Activated CD4-positive, alpha-beta T cell treated with anti-CD3 and anti-CD28 coated beads, Interleukin-2, amount 10 ng/mL, durations not matched to agents 24 days and 14 days (primary cell): Measurements from ENCODE around the gene FHL3. TPM values are rescaled to one million over a fixed set of nuclear protein-coding genes. Genes with fewer than 3 reads are reported as not detected.
"Not testable (repeated sequence)": the region's sequence is repeated elsewhere in the genome, so short reads cannot be mapped to it uniquely, and the experiment has no call there.

ENCODE experiments used
- DNase-seq: peaks from one replicate; pipeline ENCODE4 v3.0.0; 2022
- H3K27ac Mint-ChIP-seq: one replicate; pipeline ENCODE4 v1.8.0; 2022; ENCODE audit warnings: mild to moderate bottlenecking, mixed read lengths
- H3K27me3 Mint-ChIP-seq: one replicate; pipeline ENCODE4 v1.8.0; 2022; ENCODE audit warnings: mixed read lengths
- H3K36me3 Mint-ChIP-seq: one replicate; pipeline ENCODE4 v1.8.0; 2022; ENCODE audit warnings: low read depth, mild to moderate bottlenecking, mixed read lengths
- H3K4me1 Mint-ChIP-seq: one replicate; pipeline ENCODE4 v1.8.0; 2021; ENCODE audit warnings: mixed read lengths
- H3K4me3 Mint-ChIP-seq: one replicate; pipeline ENCODE4 v1.8.0; 2022; ENCODE audit warnings: mild to moderate bottlenecking, moderate library complexity, mixed read lengths
- H3K9me3 Mint-ChIP-seq: one replicate; pipeline ENCODE4 v1.8.0; 2021; ENCODE audit warnings: mixed read lengths
- intact Hi-C: fragments of 100-400 bp; cut with micrococcal nuclease; formaldehyde crosslinking; loops from one replicate; pipeline ENCODE4 v1.15.1; 2023
- total RNA-seq: library from RNA; stranded (reverse); gene quantifications from 2 replicates; pipeline ENCODE4 v1.2.3, GENCODE V29; 2022

Gene FHL3
- total RNA-seq, 1 donor from 2014 or later: 41.9 TPM

DNA sequence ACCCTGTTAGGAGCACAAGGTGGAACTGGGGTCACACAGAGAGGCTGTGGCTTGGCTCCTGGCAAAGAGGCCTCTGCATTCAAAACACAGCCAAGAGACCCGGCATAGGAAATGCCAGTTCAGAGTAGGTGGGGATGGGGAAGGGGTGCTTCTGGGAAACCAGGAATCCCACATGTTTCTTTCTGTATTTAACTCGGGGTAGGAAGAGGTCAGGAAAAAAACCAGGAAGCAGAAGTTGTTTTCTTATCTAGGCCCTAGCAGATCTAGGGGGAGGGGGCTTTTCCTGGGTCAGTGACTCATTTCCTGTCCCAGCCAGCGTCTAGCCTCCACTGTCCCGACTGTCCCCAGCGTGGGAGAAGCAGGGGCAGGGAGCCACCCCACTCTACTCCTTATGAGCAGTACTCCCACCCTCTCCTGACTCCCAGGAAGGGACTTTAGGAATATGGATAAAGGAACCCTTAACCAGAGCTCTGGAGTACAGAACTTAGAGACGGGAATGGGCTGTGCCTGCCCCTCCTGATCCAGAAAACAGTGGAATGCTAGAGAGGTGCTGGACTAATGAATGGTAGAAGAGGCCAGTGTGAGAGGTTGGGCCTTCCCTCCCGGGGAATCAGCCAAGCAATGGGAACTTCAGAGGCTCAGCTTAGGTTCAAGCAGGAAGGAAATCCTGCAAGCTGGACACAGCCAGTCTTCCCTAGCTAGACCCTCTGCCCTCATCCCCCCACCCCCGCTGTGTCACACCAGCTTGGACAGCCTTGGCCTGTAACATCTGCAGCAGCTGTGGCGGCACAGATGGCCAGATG lies 5.7 kb downstream of the FHL3 start:
- H3K36me3 Mint-ChIP-seq: peaks cover 53% of the 10 kb centered on the region
- peak overlapping the region; percentile 79 for H3K4me3 Mint-ChIP-seq
- H3K9me3 Mint-ChIP-seq: no peaks in the 10 kb centered on the region
- H3K4me1 Mint-ChIP-seq: peaks cover 63% of the 10 kb centered on the region
- DNase-seq: no peak
- H3K27ac Mint-ChIP-seq: peak overlapping the region; percentile 92
- no peaks in the 10 kb centered on the region for H3K27me3 Mint-ChIP-seq
- intact Hi-C loops: loop anchor here (5.0 to 10.0 kb wide), 2 partner anchors 67 to 305 kb away; partner anchors contain the start of gene CDCA8

DNA sequence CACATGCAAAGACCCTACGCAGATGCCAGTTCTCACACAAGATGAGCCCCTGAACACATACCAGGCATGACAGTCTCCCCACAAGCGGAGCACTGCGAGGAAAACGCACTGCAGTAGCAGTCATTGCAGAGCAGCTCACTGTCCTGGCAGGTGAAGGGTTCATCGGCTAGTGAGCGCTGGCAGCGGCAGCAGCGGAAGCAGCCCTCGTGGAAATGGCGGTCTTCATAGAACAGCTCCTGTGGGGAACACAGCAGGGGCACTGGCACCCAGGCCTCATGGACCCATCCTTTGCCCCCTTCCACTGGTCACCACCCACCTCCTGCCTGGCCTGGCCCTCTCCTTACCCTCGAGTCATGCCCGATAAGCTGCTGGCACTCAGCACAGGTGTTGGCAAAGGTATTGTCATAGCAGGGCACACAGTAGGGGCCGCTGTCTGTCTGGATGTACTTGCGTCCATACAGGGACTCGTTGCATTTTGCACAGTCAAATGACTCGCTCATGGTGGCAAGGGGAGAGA lies 6.3 kb downstream of the FHL3 start:
- Mint-ChIP-seq H3K4me1 (peaks cover 60% of the 10 kb centered on the region), H3K27me3 (no peaks in the 10 kb centered on the region), H3K4me3 (peak overlapping the region; percentile 79), H3K27ac (peak overlapping the region; percentile 92), H3K9me3 (no peaks in the 10 kb centered on the region), H3K36me3 (peaks cover 48% of the 10 kb centered on the region)
- no peak for DNase-seq
- intact Hi-C loops: loop anchor here (5.0 to 10.0 kb wide), 2 partner anchors 67 to 304 kb away; partner anchors contain the start of gene CDCA8

DNA sequence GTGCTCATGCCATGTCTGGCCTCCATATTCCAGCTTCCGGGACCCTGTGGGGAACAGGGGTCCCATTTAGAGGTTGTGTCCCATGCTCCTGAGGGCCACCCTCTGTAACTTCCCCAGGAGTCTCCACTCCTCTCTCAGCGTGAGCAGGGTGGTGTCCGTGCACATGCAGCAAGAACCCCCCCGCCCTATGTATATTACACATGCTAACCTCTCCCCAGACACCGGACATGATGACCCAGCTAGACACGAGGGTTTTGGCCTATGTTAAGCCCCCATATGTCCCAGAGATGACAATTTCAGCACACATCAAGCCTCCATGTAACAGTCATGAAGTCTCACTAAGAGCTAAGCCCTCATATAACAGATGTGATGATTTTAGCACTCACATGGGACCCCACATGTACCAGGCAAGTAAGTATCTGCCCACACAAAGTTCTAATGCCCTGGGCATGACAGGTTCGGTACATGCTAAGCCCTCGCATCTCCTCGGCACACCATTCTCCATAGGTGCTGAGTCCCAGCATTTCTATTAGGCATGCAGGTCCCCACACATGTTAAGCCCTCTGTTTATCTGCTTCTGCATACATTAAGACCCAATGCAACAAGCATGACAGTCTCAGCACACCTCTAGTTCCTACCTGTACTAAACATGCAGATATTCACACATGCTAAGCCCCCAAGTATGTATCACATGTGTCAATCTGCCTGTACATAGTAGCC lies 7.1 kb downstream of the FHL3 start:
- Mint-ChIP-seq H3K27ac (peak overlapping the region; percentile 59), H3K36me3 (peaks cover 41% of the 10 kb centered on the region), H3K4me1 (peaks cover 53% of the 10 kb centered on the region), H3K27me3 (no peaks in the 10 kb centered on the region), H3K9me3 (no peaks in the 10 kb centered on the region), H3K4me3 (peak overlapping the region; percentile 1)
- no peak for DNase-seq
- intact Hi-C loops: loop anchor here (5.0 to 10.0 kb wide), 2 partner anchors 66 to 303 kb away; partner anchors contain the start of gene CDCA8

DNA sequence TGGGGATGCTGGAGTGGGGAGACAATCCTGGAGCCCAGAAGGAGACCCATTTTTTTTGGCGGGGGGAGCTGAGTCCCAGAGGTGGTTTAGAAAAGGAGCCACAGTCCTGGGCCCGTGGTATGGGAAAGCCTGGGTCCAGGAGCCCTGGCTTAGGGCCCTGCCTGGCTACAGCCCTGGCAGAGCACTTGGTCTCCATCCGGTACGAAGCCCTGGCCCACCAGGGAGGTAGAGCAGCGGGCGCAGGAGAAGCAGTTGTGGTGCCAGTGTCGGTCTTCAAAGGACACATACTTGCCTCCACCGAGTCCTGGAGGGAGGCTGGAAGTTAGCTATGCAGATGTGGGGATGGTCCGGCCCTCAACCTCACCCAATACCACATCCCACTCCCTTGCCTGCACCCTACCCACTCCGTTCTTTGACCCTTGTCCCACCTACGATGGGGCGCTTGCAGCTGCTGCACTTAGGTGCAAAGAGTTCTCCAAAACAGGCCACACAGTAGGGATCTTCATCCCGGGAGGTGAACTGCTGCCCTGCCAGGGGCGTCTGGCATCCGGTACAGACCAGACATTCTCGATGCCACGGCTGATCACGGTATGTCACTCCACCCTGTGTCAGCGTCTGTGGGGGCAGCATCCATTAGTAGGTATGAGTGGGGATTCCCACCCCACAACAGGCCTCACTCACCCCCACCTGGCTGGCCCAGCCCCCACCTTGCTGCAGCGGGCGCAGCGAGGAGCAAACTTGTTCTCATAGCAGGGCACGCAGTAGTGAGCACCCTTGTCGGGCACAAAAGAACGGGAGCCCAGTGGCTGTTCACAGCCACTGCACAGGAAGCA lies 7.8 kb downstream of the FHL3 start:
- Mint-ChIP-seq H3K27me3 (no peaks in the 10 kb centered on the region), H3K27ac (peak overlapping the region; percentile 41), H3K36me3 (peaks cover 40% of the 10 kb centered on the region), H3K4me3 (no peak overlapping the region), H3K4me1 (peaks cover 51% of the 10 kb centered on the region), H3K9me3 (no peaks in the 10 kb centered on the region)
- no peak for DNase-seq
- intact Hi-C loops: loop anchor here (5.0 to 10.0 kb wide), 2 partner anchors 65 to 303 kb away; partner anchors contain the start of gene CDCA8

DNA sequence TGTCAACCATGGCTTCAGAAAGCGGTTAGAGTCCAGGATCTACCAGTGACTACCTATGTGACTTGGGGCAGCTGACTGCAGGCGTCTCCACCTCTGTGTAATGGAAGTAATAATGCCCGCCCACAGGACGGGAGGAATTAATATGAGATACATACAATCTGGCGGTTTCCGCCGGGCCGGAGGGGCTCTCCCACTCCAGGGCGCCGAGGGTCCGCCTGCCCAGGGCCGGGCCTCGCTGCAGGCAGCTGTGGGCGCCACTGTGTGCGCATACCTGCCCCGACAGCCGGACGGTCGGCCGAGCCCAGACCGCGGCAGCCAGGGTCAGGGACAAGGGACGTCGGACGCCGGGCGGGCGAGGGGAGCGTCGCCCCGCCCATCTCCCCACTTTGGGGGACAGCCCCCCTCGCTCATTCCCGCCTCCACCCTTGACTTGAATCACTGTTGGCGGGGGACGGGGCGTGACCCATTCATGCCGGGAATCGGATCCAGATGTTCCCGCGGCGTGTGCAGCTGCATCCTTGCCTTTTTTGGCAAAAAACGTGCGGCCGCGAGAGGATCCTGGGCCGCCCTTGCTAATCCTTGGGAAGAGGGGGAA lies 9.5 kb downstream of the FHL3 start:
- peak; percentile 78 for DNase-seq
- Mint-ChIP-seq H3K9me3 (no peaks in the 10 kb centered on the region), H3K4me3 (peak overlapping the region; percentile 84), H3K4me1 (peaks cover 44% of the 10 kb centered on the region), H3K36me3 (peaks cover 37% of the 10 kb centered on the region), H3K27me3 (no peaks in the 10 kb centered on the region), H3K27ac (peak overlapping the region; percentile 80)
- intact Hi-C loops: loop anchor here (5.0 to 10.0 kb wide), 2 partner anchors 64 to 301 kb away; partner anchors contain the start of gene CDCA8

DNA sequence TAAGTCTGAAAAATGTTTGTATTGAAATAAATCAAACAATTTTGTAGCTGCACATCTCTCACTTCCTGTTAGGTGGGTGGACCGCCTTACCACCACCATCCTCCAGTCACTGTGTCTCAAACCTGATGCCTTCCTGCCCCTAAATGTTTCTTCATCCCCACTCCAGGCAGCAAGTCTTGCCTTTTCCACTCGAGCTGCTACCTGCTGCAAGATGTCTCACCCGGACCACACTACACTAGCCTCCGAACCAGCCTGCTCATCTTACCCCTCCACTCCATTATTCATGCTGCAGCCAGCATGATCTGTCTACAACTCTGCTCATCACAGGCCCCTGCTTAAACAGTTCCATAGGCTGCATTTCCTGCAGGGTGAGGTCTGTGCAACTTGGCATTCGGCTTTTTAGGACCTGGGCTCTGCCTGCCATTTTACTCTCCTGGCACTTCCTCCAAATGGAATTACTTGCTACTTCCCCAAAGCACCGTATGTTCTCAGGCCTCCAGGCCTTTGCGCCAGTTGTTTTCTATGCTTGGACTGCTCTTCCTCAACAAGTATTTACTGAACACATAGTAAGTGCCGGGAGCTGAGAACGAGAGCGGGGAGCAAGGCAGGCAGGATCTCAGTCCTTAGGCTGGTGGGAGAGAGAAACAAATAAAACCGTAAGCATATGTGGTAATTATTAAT lies 10.3 kb downstream of the FHL3 start:
- peak; percentile 68 for DNase-seq
- Mint-ChIP-seq H3K27me3 (no peaks in the 10 kb centered on the region), H3K36me3 (peaks cover 34% of the 10 kb centered on the region), H3K27ac (peak overlapping the region; percentile 75), H3K4me1 (peaks cover 39% of the 10 kb centered on the region), H3K4me3 (peak overlapping the region; percentile 84), H3K9me3 (no peaks in the 10 kb centered on the region)
- intact Hi-C loops: loop anchor here (5.0 to 10.0 kb wide), 2 partner anchors 63 to 300 kb away; partner anchors contain the start of gene CDCA8

DNA sequence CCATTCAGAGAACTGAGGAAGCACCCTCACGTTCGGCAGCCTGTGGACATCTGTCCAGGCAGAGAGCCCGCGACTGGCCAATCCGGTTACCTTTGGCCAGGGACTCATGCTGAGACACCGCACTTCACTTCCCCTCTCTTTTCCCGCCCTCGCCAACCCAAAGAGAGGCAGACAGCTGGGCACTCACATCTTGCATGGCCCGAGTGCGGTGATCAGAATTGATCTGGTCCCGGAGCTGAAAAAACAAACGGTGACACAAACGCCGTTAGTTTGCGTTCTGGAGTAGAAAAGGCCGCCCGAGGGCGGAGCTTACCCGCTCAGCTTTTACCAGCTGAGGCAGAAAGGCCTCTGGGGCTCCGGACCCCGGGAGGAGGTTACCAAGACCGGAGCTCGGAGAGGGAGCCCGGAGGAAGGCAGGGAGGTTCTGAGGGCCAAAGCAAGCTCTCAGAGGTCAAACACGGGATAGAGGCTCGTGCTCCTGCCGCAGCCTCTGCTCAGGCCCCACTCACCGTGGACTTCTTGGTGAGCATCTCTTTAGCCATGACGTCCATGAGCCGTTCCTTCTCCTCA lies 15.9 kb downstream of the FHL3 start:
- H3K27me3 Mint-ChIP-seq: no peaks in the 10 kb centered on the region
- peaks cover 19% of the 10 kb centered on the region for H3K4me1 Mint-ChIP-seq
- peak; percentile 87 for DNase-seq
- intact Hi-C loops: loop anchor here (1.0 kb wide), 1 partner anchor 181 kb away; the partner anchor contains the start of gene YRDC
- H3K9me3 Mint-ChIP-seq: no peaks in the 10 kb centered on the region
- H3K4me3 Mint-ChIP-seq: peak overlapping the region; percentile 96
- H3K27ac Mint-ChIP-seq: peak overlapping the region; percentile 93
- peaks cover 37% of the 10 kb centered on the region for H3K36me3 Mint-ChIP-seq

DNA sequence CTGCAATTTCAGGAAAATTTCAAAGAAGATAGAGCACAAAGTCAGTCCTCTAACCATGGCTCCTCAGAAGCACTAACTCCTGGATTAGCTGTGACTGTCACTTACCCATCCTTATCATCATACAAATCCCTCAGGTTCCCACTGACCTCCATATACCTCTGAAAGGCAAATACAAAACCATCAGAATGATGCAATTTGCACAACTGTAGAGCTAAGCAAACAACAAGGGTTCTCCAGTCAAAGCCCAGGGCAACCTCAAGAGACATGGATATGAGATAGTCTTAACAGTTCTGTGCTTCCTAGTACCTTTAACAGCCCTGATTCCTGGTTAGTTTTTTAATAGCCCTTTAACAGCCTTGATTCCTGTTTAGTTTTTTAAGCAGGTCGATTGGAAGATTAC lies 17.6 kb downstream of the FHL3 start:
- H3K27ac Mint-ChIP-seq: no peak overlapping the region
- intact Hi-C loops: no loop called here
- H3K4me3 Mint-ChIP-seq: peak overlapping the region; percentile 96

DNA sequence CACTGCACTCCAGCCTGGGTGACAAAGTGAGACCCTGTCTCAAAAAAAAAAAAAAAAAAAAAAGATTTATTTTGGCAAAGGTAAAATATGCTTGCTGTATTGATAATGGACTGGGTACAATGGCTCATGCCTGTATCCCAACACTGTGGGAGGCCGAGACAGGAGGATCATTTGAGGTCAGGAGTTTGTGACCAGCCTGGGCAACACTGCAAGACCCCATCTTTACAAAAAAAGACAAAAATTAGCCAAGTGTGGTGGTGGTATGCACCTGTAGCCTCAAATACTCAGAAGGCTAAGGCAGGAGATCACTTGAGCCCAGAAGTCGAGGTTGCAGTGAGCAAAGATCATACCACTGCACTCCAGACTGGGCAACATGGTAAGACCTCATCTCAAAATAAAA lies 21.8 kb downstream of the FHL3 start:
- Mint-ChIP-seq H3K27ac (no peak overlapping the region), H3K4me3 (no peak overlapping the region), H3K27me3 (no peaks in the 10 kb centered on the region), H3K4me1 (peaks cover 10% of the 10 kb centered on the region), H3K36me3 (peaks cover 72% of the 10 kb centered on the region), H3K9me3 (no peaks in the 10 kb centered on the region)
- DNase-seq: no peak
- intact Hi-C loops: no loop called here

More for the DNA sequence above, 17.6 kb downstream of the FHL3 start:
- DNase-seq: no peak
- Mint-ChIP-seq H3K9me3 (no peaks in the 10 kb centered on the region), H3K27me3 (no peaks in the 10 kb centered on the region), H3K4me1 (peaks cover 17% of the 10 kb centered on the region), H3K36me3 (peaks cover 42% of the 10 kb centered on the region)

DNA sequence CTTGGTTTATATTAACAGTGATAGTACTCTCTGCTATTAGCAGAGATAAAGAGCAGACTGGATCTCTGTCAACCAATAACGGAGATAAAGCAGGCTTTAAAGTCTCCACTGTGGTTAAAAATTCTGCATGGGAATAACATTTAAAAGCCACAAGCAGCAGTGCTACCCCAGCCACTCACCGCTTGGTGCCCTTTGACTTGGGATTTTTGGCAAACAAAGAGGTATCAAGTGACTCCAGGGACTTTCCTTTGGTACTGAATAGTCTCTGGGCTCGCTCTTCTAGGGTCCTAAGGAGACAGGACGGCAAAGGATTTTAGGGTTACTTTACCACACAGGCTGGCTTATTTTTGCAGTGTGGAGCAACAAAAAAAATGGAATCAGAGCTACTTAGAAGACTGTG lies 26.8 kb downstream of the FHL3 start:
- intact Hi-C loops: no loop called here

DNA sequence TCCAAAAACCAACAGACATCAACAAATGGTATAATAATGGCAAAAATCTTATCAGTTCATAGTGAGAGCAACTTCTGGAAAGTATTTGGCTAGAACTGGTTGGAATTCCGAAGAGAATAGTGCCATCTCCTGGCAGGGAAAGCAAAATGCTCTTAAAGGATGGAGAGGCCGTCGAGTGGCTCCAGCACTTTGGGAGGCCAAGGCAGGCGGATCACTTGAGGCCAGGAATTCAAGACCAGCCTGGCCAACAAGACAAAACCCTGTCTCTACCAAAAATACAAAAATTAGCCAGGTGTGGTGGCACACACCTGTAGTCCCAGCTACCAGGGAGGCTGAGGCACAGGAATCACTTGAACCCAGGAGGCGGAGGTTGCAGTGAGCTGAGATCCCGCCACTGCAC lies 30.2 kb downstream of the FHL3 start:
- intact Hi-C loops: loop anchor here (2.0 kb wide), 1 partner anchor 84 kb away; no protein-coding TSS in a partner anchor
- H3K4me3 Mint-ChIP-seq, H3K27me3 Mint-ChIP-seq, H3K27ac Mint-ChIP-seq, H3K9me3 Mint-ChIP-seq, DNase-seq: not testable (repeated sequence)
- Mint-ChIP-seq H3K36me3 (peaks cover 88% of the 10 kb centered on the region), H3K4me1 (peaks cover 19% of the 10 kb centered on the region)

More for the DNA sequence above, 26.8 kb downstream of the FHL3 start:
- Mint-ChIP-seq H3K36me3 (peaks cover 79% of the 10 kb centered on the region), H3K27ac (no peak overlapping the region), H3K4me3 (no peak overlapping the region), H3K4me1 (peaks cover 3% of the 10 kb centered on the region), H3K27me3 (no peaks in the 10 kb centered on the region), H3K9me3 (peaks cover 4% of the 10 kb centered on the region)
- no peak for DNase-seq

DNA sequence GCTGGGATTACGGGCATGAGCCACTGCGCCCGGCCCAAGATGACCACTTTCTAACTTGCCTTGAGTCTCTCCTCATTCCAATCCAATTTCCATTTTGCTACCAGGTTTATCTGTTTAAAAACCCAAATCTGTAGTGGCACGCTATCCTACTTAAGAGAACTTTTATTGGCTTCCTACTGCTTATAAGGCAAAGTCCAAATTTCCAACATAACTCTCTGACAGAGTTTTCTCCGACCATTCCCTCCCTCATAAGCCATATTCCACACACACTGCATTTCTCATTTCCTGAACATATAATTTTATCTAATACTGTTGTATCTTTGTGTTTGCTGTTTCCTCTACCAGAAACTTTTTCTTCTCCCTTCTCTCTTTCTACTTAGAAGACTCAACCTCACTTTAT lies 30.7 kb downstream of the FHL3 start:
- Mint-ChIP-seq H3K4me3 (no peak overlapping the region), H3K27ac (no peak overlapping the region), H3K9me3 (peaks cover 4% of the 10 kb centered on the region), H3K36me3 (peaks cover 88% of the 10 kb centered on the region), H3K27me3 (no peaks in the 10 kb centered on the region), H3K4me1 (peaks cover 19% of the 10 kb centered on the region)
- intact Hi-C loops: loop anchor here (2.0 kb wide), 1 partner anchor 84 kb away; no protein-coding TSS in a partner anchor
- no peak for DNase-seq
